ENCODE results near the gene SORCS2.
"Not testable (repeated sequence)": the region's sequence is repeated elsewhere in the genome, so short reads cannot be mapped to it uniquely, and the experiment has no call there.

The SORCS2 gene

DNA sequence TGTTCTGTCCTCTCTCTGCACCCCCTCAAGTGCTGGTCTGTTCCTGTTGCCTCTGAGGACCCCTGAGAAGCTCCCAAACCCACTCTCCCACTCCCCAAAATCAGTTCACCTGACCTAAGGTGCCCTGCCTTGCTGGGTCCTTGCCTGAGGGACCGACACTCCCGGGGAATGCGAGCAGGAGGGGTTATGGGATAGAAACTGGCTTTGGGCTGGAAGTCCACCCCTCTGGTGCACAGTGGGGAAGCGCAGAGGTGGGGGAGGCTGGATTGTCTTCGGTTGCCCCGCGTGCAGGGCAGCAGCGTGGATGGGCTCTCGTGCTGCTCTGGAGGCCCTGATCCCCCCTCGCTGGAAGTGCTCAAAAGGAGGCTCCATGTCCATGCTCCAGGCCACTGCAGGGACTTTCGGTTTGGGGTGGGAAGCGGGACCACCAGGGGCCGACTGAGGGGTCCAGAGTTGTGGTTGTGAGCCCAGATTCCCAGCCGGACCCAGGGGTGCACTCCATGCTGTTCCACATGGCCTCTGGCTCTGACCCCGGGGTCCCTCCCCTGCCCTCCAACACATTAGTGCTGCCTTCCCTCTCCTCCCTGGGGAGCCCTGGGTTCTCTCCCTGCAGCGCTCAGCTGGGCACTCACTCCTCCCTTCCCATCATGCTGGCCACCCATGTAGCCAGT is 7.6 kb downstream of the SORCS2 start:
- no peak for DNase-seq (ENCODE audit: low spot score)

GRCh38 chr4:7200801-7201200 is 8.5 kb downstream of the SORCS2 start:
- DNase-seq (ENCODE audit: low spot score): no peak

GRCh38 chr4:7201420-7202305 is 9.3 kb downstream of the SORCS2 start:
- no peak for DNase-seq (ENCODE audit: low spot score)

- no peak for DNase-seq (ENCODE audit: low spot score)
These were observed 10.1 kb downstream of the SORCS2 start for GRCh38 chr4:7202411-7202810.

GRCh38 chr4:7204656-7205387 is 12.5 kb downstream of the SORCS2 start:
- no peak for DNase-seq (ENCODE audit: low spot score)

DNA sequence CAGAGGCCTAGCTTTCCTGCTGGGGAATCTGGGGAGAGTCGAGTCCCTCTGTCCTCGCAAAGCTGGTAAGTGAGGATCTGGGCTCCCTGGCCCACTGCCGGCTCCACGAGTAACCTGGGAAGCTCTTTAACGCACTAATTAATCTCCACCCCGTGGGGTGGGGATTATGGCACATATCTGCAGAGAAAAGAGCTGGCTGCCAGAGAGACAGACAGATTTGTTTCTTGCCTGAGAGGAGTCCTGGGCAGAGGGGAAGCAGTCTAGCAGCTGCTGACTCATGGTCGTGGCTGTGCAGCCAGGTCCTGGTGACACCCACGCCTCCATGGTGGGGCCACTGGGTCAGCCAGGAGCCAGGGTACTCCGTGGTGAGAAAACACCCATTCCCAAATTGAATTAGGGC is 14.0 kb downstream of the SORCS2 start:
- no peak for DNase-seq (ENCODE audit: low spot score)

- DNase-seq (ENCODE audit: low spot score): no peak
These were observed 14.7 kb downstream of the SORCS2 start for GRCh38 chr4:7206911-7207567.

- no peak for DNase-seq (ENCODE audit: low spot score)
These were observed 15.4 kb downstream of the SORCS2 start for GRCh38 chr4:7207628-7208231.

DNA sequence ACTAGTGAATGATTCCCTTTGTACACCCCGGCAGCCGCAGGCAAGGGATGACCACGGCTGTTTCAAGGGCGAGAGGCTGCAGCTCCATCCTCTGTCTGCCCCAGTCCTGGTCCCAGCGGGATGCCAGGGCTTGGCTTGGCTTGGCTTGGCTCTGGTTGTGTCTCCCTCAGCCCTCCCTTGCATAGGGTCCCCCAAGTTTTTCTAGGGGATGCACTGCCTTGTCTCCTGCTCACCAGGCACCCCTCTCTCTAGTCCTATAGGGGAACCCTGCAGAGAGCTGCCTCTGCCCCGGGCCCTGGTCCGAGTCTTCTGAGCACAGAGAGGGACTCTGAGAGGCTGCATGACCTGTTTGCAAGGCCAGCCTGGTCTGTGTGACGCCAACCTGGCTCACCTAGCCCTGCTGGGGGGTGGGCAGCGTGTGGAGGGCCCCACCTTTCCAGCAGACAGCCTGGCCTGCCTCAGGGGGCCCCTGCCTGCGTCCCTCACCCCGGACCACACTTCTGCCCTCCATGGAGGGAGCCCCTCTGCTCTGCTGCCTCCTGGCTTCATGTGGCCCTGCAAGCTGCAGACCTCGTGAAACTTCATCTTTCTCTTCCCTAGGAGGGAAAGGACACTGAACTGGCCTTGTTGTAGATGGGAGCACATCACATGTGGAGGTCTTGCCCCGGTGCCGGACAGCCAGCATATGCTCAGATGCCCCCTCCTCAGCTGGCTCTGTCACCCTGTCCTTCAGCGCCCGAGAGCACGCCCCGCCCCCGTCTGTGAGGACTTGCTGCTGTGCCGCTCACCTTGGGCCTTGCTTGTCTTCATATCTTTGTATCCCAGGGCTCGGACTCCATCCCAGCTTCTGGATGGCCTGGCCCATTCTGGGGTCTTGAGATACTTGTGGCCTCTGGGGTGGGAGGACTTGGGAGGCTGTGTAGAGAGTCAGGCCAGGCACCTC is 16.4 kb downstream of the SORCS2 start:
- DNase-seq (ENCODE audit: low spot score): no peak

DNA sequence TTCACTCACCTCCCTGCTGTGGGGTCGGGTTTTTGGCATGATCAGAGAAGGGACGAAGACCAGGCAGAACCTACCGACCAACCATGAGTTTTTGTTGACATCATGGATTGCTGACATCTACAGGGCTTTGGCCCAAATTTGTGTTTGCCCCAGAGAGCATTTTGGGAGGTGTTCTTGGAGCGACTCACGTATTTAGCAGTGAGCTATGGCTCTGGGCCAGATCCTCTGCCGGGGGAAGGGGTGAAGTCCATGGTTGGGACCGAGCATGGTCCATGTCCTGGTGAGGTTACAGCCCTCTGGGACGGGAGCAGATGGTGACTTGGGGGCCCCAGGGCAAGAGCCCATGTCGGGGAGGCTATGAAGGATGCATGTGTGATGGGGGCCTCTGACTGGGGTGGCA is 17.4 kb downstream of the SORCS2 start:
- no peak for DNase-seq (ENCODE audit: low spot score)

- DNase-seq (ENCODE audit: low spot score): no peak
These were observed 18.5 kb downstream of the SORCS2 start for GRCh38 chr4:7210824-7211223.

GRCh38 chr4:7212101-7212674 is 19.9 kb downstream of the SORCS2 start:
- no peak for DNase-seq (ENCODE audit: low spot score)

- DNase-seq (ENCODE audit: low spot score): no peak
These were observed 20.6 kb downstream of the SORCS2 start for GRCh38 chr4:7212921-7213320.

- no peak for DNase-seq (ENCODE audit: low spot score)
These were observed 21.5 kb downstream of the SORCS2 start for GRCh38 chr4:7213807-7214206.

- DNase-seq (ENCODE audit: low spot score): no peak
These were observed 22.0 kb downstream of the SORCS2 start for GRCh38 chr4:7214359-7214758.

GRCh38 chr4:7215187-7215586 is 22.8 kb downstream of the SORCS2 start:
- DNase-seq (ENCODE audit: low spot score): not testable (repeated sequence)

- DNase-seq (ENCODE audit: low spot score): no peak
These were observed 24.7 kb downstream of the SORCS2 start for GRCh38 chr4:7217039-7217438.

- DNase-seq (ENCODE audit: low spot score): no peak
These were observed 25.4 kb downstream of the SORCS2 start for GRCh38 chr4:7217474-7218321.

DNA sequence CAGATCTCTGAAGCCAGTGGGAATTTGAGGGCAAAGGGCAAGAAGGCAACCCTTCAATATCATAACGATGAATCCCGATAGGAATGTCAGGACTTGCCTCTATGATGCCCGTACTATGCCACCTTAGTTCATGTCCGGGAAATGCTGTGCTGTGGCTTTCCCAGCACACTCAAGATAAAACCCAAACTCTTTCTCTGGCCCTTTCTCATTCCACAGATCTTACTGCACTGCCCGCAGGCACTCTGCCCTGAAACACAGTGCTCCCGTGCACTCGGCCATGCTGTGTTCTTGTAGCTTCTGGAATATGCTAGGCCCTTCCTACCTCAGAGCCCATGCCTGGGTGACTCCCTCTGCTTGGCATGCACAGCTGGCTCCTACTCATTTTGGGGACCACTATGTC is 26.3 kb downstream of the SORCS2 start:
- no peak for DNase-seq (ENCODE audit: low spot score)

All from CD4-positive, alpha-beta T cell treated with Interleukin-2 at 100 ng/mL for 4 hours (primary cell).